ENCODE results near the gene FOS. TPM values are rescaled to one million over a fixed set of nuclear protein-coding genes. Genes with fewer than 3 reads are reported as not detected.

FOS gene
- total and polyA plus RNA-seq, 2 of the 4 experiments (the other 2 are of a cell fraction) = 53.6 to 171 TPM

DNA sequence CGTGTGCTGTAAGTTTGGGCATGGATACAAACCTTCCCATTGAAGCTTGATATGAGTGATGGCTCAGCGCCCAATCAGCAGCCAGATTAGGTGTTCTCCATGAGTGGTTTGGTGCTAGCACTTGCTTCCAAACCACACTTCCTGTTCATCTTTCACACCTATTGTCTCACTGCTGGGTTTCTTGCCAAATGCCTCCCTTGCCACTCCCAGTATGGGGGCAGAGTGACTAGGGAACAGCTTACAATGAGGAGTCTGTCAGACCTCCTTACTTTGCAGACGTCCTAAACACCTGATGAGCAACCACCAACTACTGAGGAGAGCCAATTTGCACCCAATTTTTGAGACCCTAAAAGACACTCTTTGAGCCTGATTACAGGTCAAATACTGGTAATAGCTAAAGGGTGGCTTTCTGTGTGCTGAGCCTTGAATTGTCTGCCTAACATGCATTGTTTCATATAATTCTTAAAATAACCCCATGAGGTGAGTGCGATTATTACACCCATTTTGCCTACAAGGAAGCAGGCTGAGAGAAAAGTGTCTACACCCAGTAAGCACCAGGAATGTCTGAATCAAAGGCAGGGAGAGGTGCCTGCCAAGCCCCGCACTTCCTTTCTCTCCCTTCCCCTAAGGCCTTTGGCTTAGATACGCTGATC lies 48.4 kb upstream of the FOS start:
- WGBS, 2 experiments (ENCODE audit: extremely low coverage in 2 of 2, insufficient read length in 1 of 2) = 89% methylated on average over 3 of the region's 6 CpGs; no CpG with 5 or more reads in 1 of the 2 experiments
- no peak overlapping the region for H2BK15ac ChIP-seq (ENCODE audit: low read depth, low read length)
- dilution Hi-C loops (cut with HindIII; ENCODE audit: low sequenced_read_pairs, unreplicated experiment) (no loop called here), intact Hi-C loops (cut with micrococcal nuclease) (no loop called here), in situ Hi-C loops (cut with MboI; ENCODE audit: low sequenced_read_pairs) (no loop called here)
- ATAC-seq (ENCODE audit: low read depth) (no peak), DNase-seq (peak; percentile 34)
- TF ChIP-seq FOS (IDR thresholded peaks at IDR 0.05; ENCODE audit: low read depth, low read length) = no peak
- TF ChIP-seq RCOR1 (IDR thresholded peaks at IDR 0.05; ENCODE audit: insufficient replicate concordance, low read length) = no peak
- no peak for TF ChIP-seq SMC3 (IDR thresholded peaks at IDR 0.05; ENCODE audit: low read depth, low read length)
- TF ChIP-seq NFE2L2 (IDR thresholded peaks at IDR 0.05; ENCODE audit: low read depth, low read length) = no peak
- TF ChIP-seq RAD21 (IDR thresholded peaks at IDR 0.05; ENCODE audit: low read length) = no peak
- TF ChIP-seq MAFK (IDR thresholded peaks at IDR 0.05; ENCODE audit: low read depth, low read length) = no peak
- H3K27ac ChIP-seq (ENCODE audit: insufficient read depth, low read length) = no peak overlapping the region
- ChIA-PET POLR2A (ENCODE audit: unreplicated experiment) (no interaction called here), CTCF (interaction anchor here (0.6 kb wide), 1 partner anchor 271 kb away, joined by 3 read pairs; no protein-coding TSS in a partner anchor)
- BruUV-seq (replicated peaks) = no TSS peak
- no peak overlapping the region for H2BK20ac ChIP-seq (ENCODE audit: low read depth, low read length)
- H2AFZ ChIP-seq (replicated peaks; ENCODE audit: low read length, poor library complexity) = peak overlapping the region; percentile 53
- H3K4me2 ChIP-seq (ENCODE audit: low read depth, low read length) = no peak overlapping the region
- no peak overlapping the region for H3K9ac ChIP-seq (ENCODE audit: low read depth, low read length)
- no peak overlapping the region for H4K91ac ChIP-seq (ENCODE audit: insufficient read depth, low read depth, low read length)
- no peaks in the 10 kb centered on the region for H4K20me1 ChIP-seq (ENCODE audit: insufficient read depth, low read length)
- H3K14ac ChIP-seq (replicated peaks; ENCODE audit: low read depth, low read length) = no peak overlapping the region; the same call in 1 of the 2 replicates
- no peak overlapping the region for H3K18ac ChIP-seq (ENCODE audit: low read depth, low read length)
- H3K79me1 ChIP-seq (ENCODE audit: low read depth in 1 of 2, low read length in 2 of 2) = no peaks in the 10 kb centered on the region
- no peak overlapping the region for H2BK120ac ChIP-seq (ENCODE audit: low read depth, low read length)
- H4K5ac ChIP-seq (ENCODE audit: low read depth, low read length) = no peak overlapping the region
- no peaks in the 10 kb centered on the region; the same call in 1 of the 2 replicates for H3K4me1 ChIP-seq (ENCODE audit: control insufficient read depth, insufficient read depth, low read length)
- no peak overlapping the region for H3K4me3 ChIP-seq (ENCODE audit: insufficient read depth, low read depth, low read length)
- H2BK5ac ChIP-seq (ENCODE audit: low read depth, low read length, poor library complexity, severe bottlenecking) = no peak overlapping the region
- H3K4ac ChIP-seq (ENCODE audit: low read depth, low read length) = no peak overlapping the region
- no peak overlapping the region for H3K56ac ChIP-seq (ENCODE audit: extremely low read depth, insufficient read depth, low read length)
- no peak overlapping the region for H3K23ac ChIP-seq (ENCODE audit: low read depth, low read length)
- H2AK5ac ChIP-seq (ENCODE audit: low read depth, low read length) = peak overlapping the region; percentile 3; the same call in 1 of the 2 replicates
- no peaks in the 10 kb centered on the region for H3K9me3 ChIP-seq (ENCODE audit: control insufficient read depth, insufficient read depth, low read length)
- H2AK9ac ChIP-seq (replicated peaks; ENCODE audit: low read depth, low read length, poor library complexity) = no peak overlapping the region
- H3K36me3 ChIP-seq (ENCODE audit: control insufficient read depth, insufficient read depth, low read length) = no peaks in the 10 kb centered on the region
- no peak overlapping the region for H4K8ac ChIP-seq (ENCODE audit: low read depth in 2 of 2, low read length in 2 of 2)
- no peaks in the 10 kb centered on the region for H3K27me3 ChIP-seq (ENCODE audit: control insufficient read depth, insufficient read depth, low read length)
- 0 out of 2 replicates have a peak, but pooled peaks cover 5% of the 10 kb centered on the region for H3K9me1 ChIP-seq (ENCODE audit: insufficient read depth, low read length)

All from IMR-90 (cell line).